GM12878 (cell line): ENCODE results near the gene NCBP3.

ENCODE experiments used
- CEBPB ChIP-seq, 2 experiments: fragments of 150-350 bp in 1 of 2; IDR thresholded peaks; 2 replicates each; pipeline ENCODE4 v1.6.1; 2012 to 2014; ENCODE audit warnings: low read depth in 2 of 2, low read length in 2 of 2, borderline replicate concordance in 1 of 2, inconsistent platforms in 1 of 2
- CHD2 ChIP-seq: IDR thresholded peaks from 2 replicates; pipeline ENCODE4 v1.6.1; 2011; ENCODE audit warnings: low read depth, low read length, improper control_type of control experiment, borderline replicate concordance
- CREB1 ChIP-seq: IDR thresholded peaks from 2 replicates; pipeline ENCODE4 v1.6.1; 2012; ENCODE audit warnings: low read depth, mild to moderate bottlenecking, inconsistent platforms
- E4F1 ChIP-seq: fragments of 450-650 bp; IDR thresholded peaks from 2 replicates; pipeline ENCODE4 v1.6.1; 2018; ENCODE audit warnings: borderline replicate concordance, mild to moderate bottlenecking; ENCODE audit not compliant: partially characterized antibody
- NFIC ChIP-seq: IDR thresholded peaks from 2 replicates; pipeline ENCODE4 v1.6.1; 2012; ENCODE audit warnings: low read depth, mild to moderate bottlenecking, inconsistent platforms, low read length, moderate library complexity
- NFXL1 ChIP-seq: fragments of 450-650 bp; IDR thresholded peaks from 2 replicates; pipeline ENCODE4 v1.6.1; 2017; ENCODE audit warnings: antibody characterized with exemption, mild to moderate bottlenecking, borderline replicate concordance
- POLR2A ChIP-seq: IDR thresholded peaks from 2 replicates; pipeline ENCODE4 v1.6.1; 2011; ENCODE audit warnings: low read depth, mild to moderate bottlenecking, low read length
- POLR2AphosphoS5 ChIP-seq: IDR thresholded peaks from 2 replicates; pipeline ENCODE4 v1.6.1; 2011; ENCODE audit warnings: mild to moderate bottlenecking, low read length, inconsistent platforms
- SIN3A ChIP-seq: IDR thresholded peaks from 2 replicates; pipeline ENCODE4 v1.6.1; 2012; ENCODE audit warnings: low read depth, low read length, improper control_type of control experiment
- SP1 ChIP-seq: IDR thresholded peaks from one replicate; pipeline ENCODE4 v1.6.1; 2011; ENCODE audit warnings: low read depth, low read length
- SREBF1 ChIP-seq: IDR thresholded peaks from 2 replicates; pipeline ENCODE4 v1.6.1; 2012; ENCODE audit warnings: mild to moderate bottlenecking, low read length
- TCF12 ChIP-seq: IDR thresholded peaks from 2 replicates; pipeline ENCODE4 v1.6.1; 2011; ENCODE audit warnings: low read depth, mild to moderate bottlenecking, low read length
- TCF7 ChIP-seq: IDR thresholded peaks from 2 replicates; pipeline ENCODE4 v1.6.1; 2014; ENCODE audit warnings: antibody characterized with exemption, borderline replicate concordance
- TF ChIP-seq, protein P1 (sequence below), 3 experiments: IDR thresholded peaks in 2 of 3; conservative IDR thresholded peaks in 1 of 3; 2 replicates each; pipeline ENCODE4 v1.5.1; 2011; ENCODE audit warnings: low read depth in 3 of 3, low read length in 3 of 3, mild to moderate bottlenecking in 3 of 3, control low read depth in 2 of 3, moderate library complexity in 2 of 3, inconsistent platforms in 1 of 3, mixed read lengths in 1 of 3; ENCODE audit not compliant: control insufficient read depth in 2 of 3, insufficient read depth in 1 of 3; ENCODE audit errors: extremely low read depth in 1 of 3

- TF ChIP-seq POLR2A = no peak
- TF ChIP-seq, protein P1, sequence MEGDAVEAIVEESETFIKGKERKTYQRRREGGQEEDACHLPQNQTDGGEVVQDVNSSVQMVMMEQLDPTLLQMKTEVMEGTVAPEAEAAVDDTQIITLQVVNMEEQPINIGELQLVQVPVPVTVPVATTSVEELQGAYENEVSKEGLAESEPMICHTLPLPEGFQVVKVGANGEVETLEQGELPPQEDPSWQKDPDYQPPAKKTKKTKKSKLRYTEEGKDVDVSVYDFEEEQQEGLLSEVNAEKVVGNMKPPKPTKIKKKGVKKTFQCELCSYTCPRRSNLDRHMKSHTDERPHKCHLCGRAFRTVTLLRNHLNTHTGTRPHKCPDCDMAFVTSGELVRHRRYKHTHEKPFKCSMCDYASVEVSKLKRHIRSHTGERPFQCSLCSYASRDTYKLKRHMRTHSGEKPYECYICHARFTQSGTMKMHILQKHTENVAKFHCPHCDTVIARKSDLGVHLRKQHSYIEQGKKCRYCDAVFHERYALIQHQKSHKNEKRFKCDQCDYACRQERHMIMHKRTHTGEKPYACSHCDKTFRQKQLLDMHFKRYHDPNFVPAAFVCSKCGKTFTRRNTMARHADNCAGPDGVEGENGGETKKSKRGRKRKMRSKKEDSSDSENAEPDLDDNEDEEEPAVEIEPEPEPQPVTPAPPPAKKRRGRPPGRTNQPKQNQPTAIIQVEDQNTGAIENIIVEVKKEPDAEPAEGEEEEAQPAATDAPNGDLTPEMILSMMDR (IDR thresholded peaks at IDR 0.05 in 2 of 3, conservative IDR thresholded peaks at IDR 0.05 in 1 of 3; ENCODE audit: control insufficient read depth in 2 of 3, extremely low read depth in 1 of 3, insufficient read depth in 1 of 3, low read depth in 3 of 3, low read length in 3 of 3) = no peak
- no peak for TF ChIP-seq SP1
- no peak for TF ChIP-seq TCF12
- TF ChIP-seq CREB1 = no peak
- TF ChIP-seq NFXL1 = no peak
- TF ChIP-seq TCF7 = no peak
- TF ChIP-seq SIN3A = no peak
- TF ChIP-seq POLR2AphosphoS5 = no peak
- no peak for TF ChIP-seq CHD2
- TF ChIP-seq E4F1 = no peak
- TF ChIP-seq NFIC = no peak
- TF ChIP-seq CEBPB (IDR thresholded peaks at IDR 0.05; ENCODE audit: borderline replicate concordance in 1 of 2, low read depth in 2 of 2, low read length in 2 of 2) = no peak
- TF ChIP-seq SREBF1 = no peak
Measured at GRCh38 chr17:3812771-3813170, 33.3 kb downstream of the NCBP3 start.
